CD4-positive, alpha-beta T cell treated with Interleukin-1 beta for 1 hour (primary cell): ENCODE data around the gene EFNB3.

Source experiments
- DNase-seq, 2 donors: peaks; one replicate each; pipeline ENCODE4 v3.0.0-alpha.2; 2020 to 2022

The EFNB3 gene, protein sequence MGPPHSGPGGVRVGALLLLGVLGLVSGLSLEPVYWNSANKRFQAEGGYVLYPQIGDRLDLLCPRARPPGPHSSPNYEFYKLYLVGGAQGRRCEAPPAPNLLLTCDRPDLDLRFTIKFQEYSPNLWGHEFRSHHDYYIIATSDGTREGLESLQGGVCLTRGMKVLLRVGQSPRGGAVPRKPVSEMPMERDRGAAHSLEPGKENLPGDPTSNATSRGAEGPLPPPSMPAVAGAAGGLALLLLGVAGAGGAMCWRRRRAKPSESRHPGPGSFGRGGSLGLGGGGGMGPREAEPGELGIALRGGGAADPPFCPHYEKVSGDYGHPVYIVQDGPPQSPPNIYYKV

DNA sequence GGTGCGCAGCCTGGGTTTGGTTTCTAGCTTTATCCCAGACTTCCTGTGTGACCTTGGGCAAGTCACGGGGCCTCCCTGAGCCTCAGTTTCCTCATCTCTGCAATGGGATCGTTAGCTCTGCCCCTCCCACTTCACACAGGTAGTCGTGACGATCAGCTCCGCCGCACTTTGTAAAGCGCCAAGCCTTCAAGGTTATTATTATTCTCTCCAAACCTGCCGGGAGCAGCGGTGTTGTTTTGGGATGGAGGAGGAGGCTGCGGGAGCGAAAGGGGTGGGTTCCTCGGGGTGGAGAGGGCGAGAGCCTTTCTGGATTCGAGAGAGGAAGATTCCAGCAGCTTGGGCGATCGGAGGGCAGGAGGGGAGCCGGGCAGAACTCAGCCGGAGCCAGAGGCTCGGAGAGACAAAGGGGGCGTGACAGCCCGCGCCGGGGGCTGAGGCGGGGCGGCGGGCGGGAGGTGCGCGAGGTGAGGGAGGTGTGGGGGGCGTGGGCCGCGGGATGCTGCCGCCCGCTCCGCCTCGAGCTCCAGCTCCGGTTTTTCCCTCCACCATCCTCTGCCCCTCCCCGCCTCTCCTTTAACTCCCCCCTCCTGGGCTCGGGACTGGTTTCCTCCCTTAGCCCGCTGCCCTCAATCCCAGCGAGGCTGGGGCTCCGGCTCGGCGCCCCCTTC, at the start of gene EFNB3:
EFNB3 (plus strand) TSS at position 602 of the 668 bp plus-strand sequence. CDS start 397 bp downstream, outside the sequence.
- DNase-seq, result no peak

DNA sequence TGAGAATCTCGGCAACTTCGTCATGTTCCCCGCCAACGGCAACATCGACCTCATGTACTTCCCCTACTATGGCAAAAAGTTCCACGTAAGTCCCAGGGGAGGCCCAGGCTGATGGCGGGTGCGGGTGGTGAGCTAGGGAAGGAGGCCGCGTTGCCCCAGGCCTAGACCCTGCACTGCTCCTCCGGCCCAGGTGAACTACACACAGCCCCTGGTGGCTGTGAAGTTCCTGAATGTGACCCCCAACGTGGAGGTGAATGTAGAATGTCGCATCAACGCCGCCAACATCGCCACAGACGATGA, 49.5 kb upstream of the EFNB3 start:
- DNase-seq, result no peak

DNA sequence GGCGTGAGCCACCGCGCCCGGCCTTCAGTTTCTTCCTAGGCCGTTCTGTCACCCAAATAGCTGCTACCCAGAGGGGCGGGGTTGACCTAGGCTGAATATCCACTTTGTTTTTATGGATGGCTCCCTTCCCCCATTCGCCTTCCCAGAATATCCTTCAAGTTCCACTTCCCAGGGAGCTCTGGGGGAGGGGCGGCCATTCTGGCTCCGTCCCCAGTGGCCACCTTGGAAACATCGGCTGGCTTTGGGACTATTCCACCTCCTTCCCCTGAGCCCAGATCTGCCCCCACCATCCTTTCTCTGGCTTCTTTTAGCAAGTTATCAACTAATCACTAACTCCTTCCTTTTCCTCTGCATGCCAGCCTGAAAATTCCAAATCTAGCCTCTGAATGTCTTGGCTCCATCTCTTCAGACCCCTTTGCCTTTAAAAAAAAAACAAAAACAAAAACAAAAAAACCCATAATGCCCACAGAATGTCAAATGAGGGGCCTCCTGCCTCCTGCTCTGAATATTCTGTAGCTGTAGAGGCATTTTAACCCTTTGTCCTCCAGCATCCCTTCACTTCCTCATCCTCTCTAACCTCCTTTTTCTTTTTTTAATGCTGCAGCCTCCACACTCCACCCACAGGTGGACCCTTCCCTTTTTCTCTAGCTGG, 47.9 kb upstream of the EFNB3 start:
- no peak for DNase-seq

DNA sequence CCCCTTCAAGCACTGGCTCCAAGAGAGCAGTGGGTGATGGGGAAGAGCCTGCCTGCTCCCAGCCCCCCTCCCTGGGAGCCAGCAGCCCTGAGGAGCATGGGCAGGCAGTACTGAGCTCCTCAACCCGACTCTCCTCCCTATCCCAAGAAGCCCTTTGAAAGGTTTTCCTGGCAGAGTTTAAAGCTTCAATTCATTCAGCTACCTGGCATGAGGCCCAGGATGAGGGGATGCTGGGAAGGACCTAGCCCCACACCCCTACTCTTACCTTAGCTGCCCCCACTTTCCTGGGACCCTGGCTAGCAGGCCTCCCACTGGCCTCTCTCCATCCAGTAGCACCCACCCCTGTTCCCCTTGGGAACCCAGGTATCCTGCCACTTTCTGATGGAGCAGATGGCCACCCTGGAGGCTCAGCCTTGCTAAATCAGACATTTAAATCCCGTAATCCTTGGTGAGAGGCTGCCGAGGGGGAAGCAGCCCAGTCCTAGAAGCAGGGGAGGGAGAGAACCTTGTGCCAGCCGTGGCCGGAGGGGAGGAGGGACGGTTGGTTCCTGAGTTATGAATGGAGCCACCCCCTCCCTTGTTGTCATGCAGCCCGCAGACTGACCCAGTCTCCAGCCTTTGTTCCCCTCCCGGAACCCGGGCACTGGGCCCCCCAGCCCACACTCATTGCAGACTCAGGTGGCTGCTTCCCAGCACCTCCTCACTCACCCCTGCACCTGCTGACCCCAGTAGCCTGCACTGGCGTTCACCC, 37.2 kb upstream of the EFNB3 start:
- DNase-seq, result no peak

DNA sequence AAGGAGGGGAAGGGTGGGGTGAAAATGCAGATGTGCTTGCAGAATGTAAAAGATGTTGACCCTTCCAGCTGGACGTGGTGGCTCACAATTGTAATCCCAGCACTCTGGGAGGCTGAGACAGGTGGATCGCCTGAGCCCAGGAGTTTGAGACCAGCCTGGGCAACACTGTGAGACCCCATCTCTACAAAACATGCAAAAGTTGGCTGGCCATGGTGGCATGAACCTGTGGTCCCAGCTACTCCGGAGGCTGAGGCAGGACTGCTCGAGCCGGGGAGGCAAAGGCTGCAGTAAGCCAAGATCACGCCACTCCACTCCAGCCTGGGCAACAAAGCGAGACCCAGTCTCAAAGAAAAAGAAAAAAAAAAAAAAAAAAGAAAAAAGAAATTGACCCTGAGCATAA, 36.5 kb upstream of the EFNB3 start:
- DNase-seq, result no peak

DNA sequence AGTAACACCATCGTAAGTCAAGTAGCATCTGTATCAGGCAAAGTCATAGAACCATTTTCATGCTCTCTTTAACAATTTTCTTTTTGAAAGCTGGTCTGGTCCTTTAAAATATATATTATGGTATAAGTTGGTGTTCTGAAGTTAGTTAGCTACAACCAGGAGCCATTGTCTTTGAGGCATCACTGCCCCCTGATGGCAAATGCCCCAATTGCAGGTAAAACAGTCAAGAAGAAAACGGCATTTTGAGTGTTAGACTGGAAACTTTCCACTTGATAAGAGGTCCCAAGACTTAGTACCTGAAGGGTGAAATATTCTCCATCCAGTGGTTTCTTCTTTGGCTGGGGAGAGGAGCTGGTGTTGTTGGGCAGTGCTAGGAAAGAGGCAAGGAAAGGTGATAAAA, 31.8 kb upstream of the EFNB3 start:
- DNase-seq, result peak; percentile 25 to 42

DNA sequence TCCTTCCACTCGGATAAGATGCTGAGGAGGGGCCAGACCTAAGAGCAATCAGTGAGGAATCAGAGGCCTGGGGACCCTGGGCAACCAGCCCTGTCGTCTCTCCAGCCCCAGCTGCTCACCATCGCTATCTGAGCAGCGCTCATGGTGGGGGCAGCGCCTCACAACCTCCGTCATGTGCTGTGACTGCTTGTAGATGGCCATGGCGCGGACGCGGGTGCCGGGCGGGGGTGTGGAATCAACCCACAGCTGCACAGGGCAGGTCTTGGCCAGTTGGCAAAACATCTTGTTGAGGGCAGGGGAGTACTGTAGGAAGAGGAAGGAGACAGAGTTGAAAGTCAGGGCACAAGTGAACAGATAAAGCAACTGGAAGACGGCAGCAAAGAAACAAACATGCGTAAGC, 30.1 kb upstream of the EFNB3 start:
- DNase-seq, result no peak

DNA sequence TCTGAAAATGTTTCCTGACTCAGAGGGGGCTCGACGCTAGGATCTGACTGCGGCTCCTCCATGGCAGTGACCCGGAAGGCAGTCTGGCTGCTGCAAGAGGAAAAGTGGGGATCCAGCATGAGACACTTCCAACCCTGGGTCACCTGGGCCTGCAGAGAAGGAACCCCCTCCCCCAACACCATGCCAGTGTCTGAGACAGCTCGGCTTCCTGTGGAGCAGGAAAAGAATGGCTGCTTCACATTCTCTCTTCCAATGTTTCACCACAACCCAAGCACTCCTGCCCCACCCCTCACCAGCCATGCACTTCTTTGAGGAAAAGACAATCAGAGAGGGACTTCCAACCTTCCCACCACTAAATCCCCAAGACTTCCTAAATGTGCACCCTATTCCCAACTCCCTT, 28.5 kb upstream of the EFNB3 start:
- no peak for DNase-seq

DNA sequence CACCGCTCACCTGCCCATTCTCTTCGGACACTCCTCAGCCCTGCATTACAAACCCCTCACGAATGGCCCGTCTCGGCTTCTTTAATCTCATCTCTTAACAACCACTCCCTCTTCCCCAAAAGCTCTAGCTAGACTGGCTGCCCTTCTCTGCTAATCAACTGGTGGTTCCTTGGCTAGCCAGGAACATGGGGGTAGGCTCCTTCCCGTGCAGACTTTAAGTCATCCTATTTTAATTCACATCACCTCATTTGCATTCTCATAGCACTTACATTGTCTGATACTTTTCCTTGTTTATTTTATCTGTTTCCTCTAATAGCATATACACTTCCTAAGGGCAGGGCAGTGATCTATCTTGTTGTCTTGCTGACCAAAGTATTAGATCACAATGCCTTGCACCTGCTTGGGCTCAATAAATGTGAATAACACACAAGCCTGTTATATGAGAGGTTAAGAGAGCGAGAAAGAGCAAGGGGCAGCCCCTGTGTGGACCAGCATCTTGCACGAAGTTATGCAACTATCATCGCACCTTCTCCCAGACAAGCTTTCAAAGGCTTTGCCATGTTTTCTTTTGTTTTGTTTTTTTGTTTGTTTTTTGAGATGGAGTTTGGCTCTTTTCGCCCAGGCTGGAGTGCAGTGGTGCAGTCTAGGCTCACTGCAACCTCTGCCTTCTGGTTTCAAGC, 27.5 kb upstream of the EFNB3 start:
- no peak for DNase-seq

DNA sequence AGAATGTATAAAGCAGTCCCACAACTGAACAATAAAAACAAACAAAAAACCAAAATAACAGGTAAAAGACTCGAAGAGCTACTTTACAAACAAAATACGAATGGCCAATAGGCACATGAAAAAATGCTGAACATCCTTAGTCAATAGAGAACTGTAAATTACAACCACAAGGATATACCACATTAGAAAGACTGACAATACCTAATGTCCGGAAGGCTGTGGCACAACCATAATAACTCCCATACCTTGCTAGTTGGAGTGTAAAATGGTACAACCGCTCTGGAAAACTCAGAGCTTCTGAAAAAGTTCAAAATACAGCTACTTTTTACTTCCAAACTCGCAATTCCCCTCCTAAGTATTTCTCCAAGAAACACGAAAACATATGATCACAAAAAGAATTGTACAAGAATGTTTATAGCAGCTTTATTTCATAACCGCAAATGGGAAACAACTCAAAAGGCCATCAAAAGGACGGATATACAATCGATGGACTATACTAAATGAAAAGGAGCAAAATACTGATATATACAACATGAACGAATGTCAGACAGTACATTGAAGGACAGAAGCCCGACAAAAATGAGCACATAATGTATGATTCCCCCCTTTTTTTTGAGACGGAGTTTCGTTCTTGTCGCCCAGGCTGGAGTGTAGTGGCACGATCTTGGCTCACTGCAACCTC, 20.0 kb upstream of the EFNB3 start:
- peak in 1 of 2 donors; percentile 29 for DNase-seq

DNA sequence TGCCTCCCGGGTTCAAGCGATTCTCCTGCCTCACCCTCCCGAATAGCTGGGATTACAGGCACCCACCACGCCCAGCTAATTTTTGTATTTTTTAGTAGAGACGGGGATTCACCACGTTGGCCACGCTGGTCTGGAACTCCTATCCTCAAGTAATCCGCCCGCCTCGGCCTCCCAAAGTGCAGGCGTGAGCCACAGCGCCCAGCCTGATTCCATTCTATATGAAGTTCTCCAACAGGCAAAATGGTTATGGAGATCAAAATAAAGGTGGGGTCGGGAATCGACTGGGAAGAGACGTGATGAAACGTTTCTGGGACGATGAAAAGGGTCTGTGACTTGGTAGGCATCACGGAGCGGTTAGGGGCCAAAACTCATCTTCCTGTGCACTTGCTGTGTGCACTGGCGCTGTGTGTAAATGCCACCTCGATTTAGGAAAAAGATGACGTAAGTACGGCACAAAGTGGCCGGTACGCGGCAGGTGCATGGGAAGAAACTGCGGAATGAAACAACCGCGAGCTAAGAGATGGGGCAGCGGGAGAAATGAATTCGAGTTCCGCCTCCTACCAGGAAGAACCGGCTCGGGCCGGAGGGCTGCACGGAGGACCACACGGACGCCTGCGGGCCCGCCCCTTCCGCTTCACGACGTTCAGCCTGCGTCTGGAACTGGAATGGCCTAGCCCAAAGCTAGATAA, 19.3 kb upstream of the EFNB3 start:
- DNase-seq, result peak; percentile 90

DNA sequence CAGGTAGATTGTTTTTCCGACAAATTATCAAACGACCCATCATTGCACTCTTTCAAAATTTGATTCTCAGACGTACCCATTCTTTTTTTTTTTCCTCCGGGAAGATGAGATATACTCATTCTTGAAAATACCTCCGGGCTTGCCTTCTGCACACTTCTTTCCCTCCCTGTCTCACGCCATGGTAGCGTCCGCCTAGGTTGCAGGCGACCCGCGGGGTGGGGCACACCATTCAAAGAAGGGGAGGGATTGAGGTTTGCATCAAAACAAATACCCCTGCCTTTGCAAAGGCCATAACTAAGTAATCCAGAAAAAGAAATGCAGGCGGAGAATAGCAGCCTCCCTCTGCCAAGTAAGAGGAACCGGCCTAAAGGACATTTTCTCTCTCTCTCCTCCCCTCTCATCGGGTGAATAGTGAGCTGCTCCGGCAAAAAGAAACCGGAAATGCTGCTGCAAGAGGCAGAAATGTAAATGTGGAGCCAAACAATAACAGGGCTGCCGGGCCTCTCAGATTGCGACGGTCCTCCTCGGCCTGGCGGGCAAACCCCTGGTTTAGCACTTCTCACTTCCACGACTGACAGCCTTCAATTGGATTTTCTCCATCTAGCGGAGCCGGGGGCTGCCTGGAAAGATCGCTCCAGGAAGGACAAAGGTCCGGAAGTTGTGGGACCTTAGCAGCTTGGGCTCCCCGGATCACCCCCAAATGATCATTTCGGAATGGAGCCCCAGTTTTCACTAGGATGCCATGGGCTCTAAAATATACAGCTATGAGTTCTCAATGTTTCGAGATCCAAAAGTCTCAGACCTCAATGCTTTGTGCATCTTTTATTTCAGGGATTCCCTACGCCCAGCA, 18.6 kb upstream of the EFNB3 start:
- peak; percentile 74 to 83 for DNase-seq

DNA sequence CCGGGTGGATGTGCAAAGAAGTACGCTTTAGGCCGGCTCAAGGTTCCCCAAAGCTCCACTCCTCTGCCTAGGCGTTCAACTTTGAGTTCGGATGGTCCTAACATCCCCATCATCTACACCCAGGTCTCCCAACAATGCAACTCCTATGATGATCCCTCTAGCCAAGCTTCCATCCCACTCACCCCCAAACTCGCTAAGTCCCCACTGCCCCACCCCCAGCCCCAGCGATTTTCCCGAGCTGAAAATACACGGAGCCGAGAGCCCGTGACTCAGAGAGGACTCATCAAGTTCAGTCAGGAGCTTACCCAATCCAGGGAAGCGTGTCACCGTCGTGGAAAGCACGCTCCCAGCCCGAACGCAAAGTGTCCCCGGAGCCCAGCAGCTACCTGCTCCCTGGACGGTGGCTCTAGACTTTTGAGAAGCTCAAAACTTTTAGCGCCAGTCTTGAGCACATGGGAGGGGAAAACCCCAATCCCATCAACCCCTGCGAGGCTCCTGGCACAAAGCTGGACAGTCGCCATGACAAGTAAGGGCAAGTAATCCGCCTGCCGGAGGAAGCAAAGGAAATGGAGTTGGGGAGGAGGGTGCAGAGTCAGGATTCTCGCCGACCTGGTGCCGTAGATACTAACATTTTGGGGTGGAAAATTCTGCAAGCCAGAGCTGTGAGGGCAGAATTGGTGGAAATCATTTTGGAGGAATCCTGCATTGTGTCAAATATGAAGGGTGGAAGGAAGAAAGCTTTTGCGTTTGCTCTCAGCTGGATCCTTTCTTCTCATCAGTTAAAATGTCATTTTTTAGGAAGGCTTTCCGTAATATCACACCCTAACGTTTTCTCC, 17.7 kb upstream of the EFNB3 start, which contains the start of gene TP53:
TP53 (minus strand) TSS at position 419 of the 836 bp plus-strand sequence. CDS start 10,896 bp downstream, outside the sequence.
- peak; percentile 91 to 92 for DNase-seq

DNA sequence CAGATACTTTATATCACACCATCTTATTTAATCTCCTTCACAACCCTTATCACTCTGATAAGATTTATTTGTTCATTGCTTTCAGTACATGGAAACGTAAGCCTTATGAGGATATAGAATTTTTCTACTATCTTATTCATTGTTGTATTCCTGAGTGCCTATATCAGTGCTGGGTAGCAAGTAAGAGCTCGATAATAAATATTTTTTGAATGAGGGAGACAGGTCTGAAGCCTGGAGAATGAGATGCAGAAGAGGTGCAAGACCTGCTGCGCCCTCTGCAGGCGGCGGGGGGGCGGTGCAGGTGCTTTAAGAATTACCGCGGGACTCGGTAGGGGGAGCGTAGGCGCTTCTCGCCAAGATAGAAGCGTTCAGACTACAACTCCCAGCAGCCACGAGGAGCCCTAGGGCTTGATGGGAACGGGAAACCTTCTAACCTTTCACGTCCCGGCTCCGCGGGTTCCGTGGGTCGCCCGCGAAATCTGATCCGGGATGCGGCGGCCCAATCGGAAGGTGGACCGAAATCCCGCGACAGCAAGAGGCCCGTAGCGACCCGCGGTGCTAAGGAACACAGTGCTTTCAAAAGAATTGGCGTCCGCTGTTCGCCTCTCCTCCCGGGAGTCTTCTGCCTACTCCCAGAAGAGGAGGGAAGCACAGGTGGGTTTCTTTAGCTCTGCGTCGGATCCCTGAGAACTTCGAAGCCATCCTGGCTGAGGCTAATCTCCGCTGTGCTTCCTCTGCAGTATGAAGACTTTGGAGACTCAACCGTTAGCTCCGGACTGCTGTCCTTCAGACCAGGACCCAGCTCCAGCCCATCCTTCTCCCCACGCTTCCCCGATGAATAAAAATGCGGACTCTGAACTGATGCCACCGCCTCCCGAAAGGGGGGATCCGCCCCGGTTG, 16.8 kb upstream of the EFNB3 start, which contains the start of gene WRAP53:
WRAP53 (plus strand) TSS at position 570 of the 900 bp plus-strand sequence; CDS start at position 742, 172 bp downstream.
- peak; percentile 96 to 97 for DNase-seq

DNA sequence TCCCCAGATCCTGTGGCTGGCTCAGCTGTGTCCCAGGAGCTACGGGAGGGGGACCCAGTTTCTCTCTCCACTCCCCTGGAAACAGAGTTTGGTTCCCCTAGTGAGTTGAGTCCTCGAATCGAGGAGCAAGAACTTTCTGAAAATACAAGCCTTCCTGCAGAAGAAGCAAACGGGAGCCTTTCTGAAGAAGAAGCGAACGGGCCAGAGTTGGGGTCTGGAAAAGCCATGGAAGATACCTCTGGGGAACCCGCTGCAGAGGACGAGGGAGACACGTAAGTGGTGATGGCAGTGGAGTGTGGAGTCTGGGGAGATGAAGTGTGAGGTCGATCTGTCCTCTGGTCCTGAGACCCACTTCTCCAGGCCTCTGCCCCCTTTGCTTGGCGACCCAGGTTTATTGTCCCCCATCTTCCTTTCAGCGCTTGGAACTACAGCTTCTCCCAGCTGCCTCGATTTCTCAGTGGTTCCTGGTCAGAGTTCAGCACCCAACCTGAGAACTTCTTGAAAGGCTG, 16.1 kb upstream of the EFNB3 start:
- no peak for DNase-seq

DNA sequence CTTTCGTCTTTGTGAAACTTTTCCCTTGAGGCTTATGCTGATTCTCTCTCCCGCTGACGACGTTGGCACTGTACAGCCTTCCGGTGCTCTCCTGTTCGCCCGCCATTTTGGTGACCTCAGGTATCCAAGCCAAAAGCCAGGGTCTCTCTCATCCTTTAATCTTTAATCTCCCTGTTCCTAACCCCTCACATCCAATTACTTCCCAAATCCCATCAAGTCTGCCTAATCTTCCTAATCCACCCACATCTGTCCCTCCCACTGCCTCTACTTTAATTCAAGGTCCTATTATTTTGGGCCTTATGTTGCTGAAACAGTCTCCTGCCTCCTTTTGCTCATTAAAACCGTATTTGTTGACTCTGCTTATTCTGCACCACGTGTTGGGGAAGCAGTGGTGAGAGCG, 9.4 kb upstream of the EFNB3 start:
- no peak for DNase-seq

DNA sequence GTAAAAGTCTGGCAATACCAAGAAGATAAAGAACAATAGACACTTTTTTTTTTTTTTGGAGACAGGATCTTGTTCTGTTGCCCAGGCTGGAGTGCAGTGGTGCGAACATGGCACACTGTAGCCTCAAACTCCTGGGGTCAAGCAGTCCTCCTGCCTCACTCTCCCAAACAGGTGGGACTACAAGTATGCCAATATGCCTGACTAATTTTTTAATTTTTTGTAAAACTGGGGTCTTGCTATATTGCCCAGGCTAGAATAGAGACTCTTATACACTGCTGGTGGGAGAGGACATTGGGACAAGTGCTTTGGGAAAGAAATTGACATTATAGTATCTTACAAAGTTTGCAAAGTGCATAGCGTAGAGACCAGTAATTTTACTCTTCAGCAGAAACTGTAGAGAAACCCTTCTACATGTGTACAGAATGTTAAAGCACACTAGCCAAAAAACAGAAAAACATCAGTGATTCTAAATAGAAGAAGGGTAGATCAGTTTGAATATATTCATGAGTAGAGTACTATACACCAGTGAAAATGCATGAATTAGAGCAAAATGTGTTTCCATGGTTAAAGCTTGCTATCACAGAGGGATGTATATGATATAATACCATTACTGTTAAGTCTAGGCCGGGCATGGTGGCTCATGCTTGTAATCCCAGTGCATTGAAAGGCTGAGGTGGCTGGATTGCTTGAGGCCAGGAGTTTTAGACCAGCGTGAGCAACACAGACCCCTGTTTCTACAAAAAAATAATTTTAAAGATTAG, 7.0 kb upstream of the EFNB3 start:
- DNase-seq, result no peak
